Measurements from ENCODE around the gene CSGALNACT2.

DNA sequence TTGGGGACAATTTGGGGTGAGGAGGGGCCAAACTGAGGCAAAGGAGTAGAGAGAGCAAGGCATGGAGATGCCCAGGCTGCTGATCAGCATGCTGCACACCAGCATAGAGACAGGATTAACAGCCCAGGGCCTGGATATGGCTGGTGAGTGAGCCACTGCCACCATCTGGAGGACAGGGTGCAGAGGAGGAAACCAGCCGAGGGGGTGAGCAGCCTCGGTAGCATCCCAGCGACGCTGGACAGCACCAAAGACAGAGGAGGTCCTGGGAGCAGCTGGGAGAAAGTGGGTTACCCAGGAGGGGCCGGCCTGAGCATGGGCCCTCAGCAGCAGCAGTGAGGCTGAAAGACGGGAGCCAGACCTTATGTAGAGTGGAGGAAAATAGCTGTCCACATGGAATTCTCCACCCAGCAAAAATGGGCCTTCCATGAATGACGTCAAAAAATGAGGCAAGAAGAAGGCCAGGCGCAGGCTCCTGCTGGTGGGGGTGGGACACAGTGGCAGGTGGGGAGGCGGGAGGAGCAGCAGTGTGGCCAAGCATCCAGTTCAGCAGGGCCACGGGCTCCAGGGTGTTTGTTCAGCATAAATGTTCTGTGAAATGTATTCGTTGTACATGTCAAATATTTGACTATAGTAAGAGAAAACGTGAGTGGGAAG is 44.7 kb upstream of the CSGALNACT2 start:
- TF ChIP-seq CBFB (CRISPR knock-in tag; IDR thresholded peaks at IDR 0.05; ENCODE audit: low read depth), result no peak
- TF ChIP-seq, protein P1, sequence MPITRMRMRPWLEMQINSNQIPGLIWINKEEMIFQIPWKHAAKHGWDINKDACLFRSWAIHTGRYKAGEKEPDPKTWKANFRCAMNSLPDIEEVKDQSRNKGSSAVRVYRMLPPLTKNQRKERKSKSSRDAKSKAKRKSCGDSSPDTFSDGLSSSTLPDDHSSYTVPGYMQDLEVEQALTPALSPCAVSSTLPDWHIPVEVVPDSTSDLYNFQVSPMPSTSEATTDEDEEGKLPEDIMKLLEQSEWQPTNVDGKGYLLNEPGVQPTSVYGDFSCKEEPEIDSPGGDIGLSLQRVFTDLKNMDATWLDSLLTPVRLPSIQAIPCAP (CRISPR knock-in tag; IDR thresholded peaks at IDR 0.05), result no peak
- TF ChIP-seq, protein P2, sequence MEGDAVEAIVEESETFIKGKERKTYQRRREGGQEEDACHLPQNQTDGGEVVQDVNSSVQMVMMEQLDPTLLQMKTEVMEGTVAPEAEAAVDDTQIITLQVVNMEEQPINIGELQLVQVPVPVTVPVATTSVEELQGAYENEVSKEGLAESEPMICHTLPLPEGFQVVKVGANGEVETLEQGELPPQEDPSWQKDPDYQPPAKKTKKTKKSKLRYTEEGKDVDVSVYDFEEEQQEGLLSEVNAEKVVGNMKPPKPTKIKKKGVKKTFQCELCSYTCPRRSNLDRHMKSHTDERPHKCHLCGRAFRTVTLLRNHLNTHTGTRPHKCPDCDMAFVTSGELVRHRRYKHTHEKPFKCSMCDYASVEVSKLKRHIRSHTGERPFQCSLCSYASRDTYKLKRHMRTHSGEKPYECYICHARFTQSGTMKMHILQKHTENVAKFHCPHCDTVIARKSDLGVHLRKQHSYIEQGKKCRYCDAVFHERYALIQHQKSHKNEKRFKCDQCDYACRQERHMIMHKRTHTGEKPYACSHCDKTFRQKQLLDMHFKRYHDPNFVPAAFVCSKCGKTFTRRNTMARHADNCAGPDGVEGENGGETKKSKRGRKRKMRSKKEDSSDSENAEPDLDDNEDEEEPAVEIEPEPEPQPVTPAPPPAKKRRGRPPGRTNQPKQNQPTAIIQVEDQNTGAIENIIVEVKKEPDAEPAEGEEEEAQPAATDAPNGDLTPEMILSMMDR (IDR thresholded peaks at IDR 0.05), result no peak
- TF ChIP-seq, protein P3, sequence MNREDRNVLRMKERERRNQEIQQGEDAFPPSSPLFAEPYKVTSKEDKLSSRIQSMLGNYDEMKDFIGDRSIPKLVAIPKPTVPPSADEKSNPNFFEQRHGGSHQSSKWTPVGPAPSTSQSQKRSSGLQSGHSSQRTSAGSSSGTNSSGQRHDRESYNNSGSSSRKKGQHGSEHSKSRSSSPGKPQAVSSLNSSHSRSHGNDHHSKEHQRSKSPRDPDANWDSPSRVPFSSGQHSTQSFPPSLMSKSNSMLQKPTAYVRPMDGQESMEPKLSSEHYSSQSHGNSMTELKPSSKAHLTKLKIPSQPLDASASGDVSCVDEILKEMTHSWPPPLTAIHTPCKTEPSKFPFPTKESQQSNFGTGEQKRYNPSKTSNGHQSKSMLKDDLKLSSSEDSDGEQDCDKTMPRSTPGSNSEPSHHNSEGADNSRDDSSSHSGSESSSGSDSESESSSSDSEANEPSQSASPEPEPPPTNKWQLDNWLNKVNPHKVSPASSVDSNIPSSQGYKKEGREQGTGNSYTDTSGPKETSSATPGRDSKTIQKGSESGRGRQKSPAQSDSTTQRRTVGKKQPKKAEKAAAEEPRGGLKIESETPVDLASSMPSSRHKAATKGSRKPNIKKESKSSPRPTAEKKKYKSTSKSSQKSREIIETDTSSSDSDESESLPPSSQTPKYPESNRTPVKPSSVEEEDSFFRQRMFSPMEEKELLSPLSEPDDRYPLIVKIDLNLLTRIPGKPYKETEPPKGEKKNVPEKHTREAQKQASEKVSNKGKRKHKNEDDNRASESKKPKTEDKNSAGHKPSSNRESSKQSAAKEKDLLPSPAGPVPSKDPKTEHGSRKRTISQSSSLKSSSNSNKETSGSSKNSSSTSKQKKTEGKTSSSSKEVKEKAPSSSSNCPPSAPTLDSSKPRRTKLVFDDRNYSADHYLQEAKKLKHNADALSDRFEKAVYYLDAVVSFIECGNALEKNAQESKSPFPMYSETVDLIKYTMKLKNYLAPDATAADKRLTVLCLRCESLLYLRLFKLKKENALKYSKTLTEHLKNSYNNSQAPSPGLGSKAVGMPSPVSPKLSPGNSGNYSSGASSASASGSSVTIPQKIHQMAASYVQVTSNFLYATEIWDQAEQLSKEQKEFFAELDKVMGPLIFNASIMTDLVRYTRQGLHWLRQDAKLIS (CRISPR knock-in tag; IDR thresholded peaks at IDR 0.05; ENCODE audit: borderline replicate concordance), result no peak
- TF ChIP-seq, protein P4, sequence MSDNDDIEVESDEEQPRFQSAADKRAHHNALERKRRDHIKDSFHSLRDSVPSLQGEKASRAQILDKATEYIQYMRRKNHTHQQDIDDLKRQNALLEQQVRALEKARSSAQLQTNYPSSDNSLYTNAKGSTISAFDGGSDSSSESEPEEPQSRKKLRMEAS (CRISPR knock-in tag; IDR thresholded peaks at IDR 0.05), result no peak
- TF ChIP-seq, protein P5, sequence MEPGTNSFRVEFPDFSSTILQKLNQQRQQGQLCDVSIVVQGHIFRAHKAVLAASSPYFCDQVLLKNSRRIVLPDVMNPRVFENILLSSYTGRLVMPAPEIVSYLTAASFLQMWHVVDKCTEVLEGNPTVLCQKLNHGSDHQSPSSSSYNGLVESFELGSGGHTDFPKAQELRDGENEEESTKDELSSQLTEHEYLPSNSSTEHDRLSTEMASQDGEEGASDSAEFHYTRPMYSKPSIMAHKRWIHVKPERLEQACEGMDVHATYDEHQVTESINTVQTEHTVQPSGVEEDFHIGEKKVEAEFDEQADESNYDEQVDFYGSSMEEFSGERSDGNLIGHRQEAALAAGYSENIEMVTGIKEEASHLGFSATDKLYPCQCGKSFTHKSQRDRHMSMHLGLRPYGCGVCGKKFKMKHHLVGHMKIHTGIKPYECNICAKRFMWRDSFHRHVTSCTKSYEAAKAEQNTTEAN (CRISPR knock-in tag; IDR thresholded peaks at IDR 0.05), result no peak
- TF ChIP-seq NR2C2 (CRISPR knock-in tag; IDR thresholded peaks at IDR 0.05), result no peak
